HG02840 (cell line): Measurements from ENCODE around the gene RSU1.
"Not testable (repeated sequence)": the region's sequence is repeated elsewhere in the genome, so short reads cannot be mapped to it uniquely, and the experiment has no call there.

ENCODE experiments used
- ATAC-seq: cut with Tn5 transposase; IDR thresholded peaks from one replicate; pipeline ENCODE4 v1.9.1; 2021; ENCODE audit warnings: mild to moderate bottlenecking, moderate library complexity, moderate number of reproducible peaks; ENCODE audit not compliant: unreplicated experiment, low FRiP score

RSU1 gene

GRCh38 chr10:16788778-16789177 is 28.4 kb downstream of the RSU1 start:
- ATAC-seq, result no peak

DNA sequence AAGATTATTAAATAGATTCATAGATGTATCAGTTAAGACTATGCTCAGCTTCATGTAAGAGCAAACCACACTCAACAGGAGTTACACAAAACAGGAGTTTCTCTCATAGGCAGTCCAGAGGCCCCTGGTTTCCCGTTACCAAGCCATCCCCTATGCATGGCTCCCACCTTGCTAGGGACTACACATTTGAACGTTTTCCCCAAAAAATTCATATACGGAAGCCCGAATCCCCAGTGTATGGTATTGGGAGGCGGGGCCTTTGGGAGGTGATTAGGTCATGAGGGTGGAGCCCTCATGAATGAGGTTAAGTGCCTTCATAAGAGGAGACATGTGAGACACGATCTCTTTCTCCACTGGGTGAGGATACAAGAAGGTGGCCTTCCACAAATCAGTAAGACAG is 29.1 kb downstream of the RSU1 start:
- ATAC-seq, result no peak

DNA sequence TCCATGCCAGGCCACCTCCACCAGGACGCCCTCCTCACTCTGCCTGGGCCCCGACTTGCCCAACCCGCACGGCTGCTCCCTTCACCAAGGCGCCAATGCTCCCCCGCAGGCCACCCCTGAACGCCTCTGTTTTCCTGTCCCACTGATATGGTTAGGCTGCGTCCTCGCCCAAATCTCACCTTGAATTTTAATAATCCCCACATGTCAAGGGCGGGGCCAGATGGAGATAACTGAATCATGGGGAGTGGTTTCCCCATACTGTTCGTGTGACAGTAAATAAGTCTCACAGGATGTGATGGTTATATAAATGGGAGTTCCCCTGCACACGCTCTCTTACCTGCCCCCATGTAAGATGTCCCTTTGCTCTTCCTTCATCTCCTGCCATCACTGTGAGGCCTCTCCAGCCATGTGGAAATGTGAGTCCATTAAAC is 29.8 kb downstream of the RSU1 start:
- no peak for ATAC-seq

GRCh38 chr10:16780338-16780880 is 36.8 kb downstream of the RSU1 start:
- ATAC-seq, result no peak

DNA sequence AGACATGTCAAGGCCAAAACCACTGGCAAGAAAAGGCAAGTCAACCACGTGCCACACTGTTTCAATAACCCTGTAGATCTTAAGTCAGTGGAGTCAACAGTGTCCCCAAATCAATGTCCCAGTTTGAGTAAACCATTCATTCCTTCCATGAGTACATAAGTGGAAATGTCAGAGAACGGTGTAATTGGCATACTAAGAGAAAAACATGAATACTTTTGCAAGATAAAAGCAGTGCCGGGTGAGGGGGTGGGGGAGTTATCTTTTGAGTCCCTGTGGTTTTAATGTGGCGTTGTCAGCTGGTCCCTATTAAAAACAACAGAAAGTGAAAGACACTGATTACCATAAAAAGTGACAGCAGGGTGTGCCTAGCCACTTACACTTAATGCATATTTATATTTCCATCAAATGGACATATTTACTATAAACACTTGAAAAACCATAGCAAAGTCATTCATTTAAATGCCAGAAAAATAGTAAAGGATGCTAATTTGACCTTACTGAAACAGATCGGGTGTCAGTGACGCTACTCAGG is 37.8 kb downstream of the RSU1 start:
- ATAC-seq, result no peak

DNA sequence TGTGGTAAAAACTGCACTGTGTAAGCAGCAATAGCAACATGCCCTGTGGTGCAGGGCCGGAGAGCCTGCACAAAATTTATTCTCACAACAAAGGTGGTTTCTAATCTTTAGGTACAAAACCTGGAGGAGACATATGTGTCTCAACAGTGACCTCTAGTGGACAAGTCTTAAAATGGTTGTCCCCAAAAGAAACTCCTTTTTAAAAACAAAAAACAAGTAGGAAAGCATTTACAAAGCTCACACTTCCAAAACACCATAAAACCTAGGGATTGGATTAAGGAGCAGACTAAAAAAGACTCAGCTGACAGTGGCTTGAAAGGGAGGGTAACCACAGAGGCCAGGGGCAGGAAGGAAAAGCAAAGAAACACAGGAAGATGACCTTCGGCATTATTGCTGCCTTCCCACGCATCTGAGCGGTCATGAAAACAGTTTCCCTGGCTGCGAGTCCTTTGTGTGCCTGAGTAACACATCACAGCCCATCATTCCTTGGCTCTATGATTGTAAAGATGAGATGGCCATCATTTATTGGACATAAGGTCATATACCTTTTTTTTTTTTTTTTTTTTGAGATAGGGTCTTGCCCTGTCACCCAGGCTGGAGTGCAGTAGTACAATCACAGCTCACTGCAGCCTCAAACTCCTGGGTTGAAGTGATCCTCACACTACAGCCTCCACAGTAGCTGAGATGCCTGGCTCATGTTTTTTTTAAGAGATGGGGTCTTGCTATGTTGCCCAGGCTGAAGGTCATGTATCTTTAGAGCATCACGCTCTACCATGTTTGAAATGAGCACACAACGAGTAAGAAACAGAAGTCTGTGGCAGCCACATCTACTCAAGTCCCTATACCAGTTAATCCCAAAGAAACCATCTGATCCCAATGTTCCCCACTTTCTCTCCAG is 39.5 kb downstream of the RSU1 start:
- ATAC-seq, result no peak

DNA sequence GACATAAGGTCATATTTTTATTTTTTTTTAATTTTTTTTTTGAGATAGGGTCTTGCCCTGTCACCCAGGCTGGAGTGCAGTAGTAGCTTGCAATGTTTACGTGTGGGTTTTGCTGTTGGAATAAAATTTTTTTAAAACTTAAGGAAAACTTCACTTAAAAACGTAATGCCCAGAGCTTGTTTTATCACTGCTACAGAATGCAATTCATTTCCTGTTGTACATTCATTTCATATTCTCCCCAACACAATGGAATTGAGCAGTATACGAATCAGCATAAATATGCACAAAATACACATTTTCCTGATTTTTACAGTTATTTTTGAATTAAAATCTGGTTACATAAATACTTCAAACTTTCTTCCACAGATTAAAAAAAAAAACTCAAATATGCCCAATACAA is 40.3 kb downstream of the RSU1 start:
- no peak for ATAC-seq

- ATAC-seq, result no peak
These were observed 43.9 kb downstream of the RSU1 start for GRCh38 chr10:16773334-16773733.

DNA sequence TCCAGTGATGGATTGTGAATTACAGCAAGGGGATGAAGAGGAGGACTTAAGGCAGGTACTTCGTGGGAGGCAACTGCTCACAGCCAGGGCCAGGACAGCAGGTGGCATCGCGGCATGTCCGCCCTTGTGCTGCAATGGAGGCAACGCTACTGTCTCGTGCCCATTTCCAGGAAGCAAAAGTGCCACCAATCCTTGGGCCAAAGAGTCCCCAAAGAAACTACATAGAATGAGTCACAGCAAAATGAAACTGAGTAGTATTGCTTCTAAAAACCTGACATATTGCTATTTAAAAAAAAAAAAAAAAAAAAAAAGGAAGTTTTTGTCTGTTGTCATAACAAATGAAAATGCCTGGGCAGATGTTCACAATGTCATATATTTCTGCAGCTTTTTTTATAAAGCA is 46.6 kb downstream of the RSU1 start:
- ATAC-seq, result no peak

GRCh38 chr10:16770141-16770540 is 47.1 kb downstream of the RSU1 start:
- ATAC-seq, result no peak

- ATAC-seq, result no peak
These were observed 47.9 kb downstream of the RSU1 start for GRCh38 chr10:16769331-16769730.

DNA sequence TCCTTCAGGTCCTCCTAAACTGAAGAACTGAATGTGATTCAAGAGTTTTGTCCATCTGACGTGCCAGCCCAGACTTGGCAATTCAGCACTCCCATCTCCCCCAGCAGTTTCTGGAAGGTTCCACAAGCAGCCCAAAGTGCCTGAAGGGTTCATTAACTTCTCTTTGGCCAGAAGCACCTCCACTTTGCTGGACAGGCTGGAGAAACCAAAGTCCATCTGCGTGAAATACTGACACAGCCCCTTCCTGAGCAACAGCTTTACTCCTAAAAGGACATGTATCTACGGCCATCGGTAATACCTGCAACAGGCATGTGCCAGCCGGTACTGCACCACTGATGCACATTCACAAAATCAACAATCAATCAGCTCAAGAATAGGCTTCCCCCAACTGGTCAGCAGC is 48.5 kb downstream of the RSU1 start:
- ATAC-seq, result no peak

DNA sequence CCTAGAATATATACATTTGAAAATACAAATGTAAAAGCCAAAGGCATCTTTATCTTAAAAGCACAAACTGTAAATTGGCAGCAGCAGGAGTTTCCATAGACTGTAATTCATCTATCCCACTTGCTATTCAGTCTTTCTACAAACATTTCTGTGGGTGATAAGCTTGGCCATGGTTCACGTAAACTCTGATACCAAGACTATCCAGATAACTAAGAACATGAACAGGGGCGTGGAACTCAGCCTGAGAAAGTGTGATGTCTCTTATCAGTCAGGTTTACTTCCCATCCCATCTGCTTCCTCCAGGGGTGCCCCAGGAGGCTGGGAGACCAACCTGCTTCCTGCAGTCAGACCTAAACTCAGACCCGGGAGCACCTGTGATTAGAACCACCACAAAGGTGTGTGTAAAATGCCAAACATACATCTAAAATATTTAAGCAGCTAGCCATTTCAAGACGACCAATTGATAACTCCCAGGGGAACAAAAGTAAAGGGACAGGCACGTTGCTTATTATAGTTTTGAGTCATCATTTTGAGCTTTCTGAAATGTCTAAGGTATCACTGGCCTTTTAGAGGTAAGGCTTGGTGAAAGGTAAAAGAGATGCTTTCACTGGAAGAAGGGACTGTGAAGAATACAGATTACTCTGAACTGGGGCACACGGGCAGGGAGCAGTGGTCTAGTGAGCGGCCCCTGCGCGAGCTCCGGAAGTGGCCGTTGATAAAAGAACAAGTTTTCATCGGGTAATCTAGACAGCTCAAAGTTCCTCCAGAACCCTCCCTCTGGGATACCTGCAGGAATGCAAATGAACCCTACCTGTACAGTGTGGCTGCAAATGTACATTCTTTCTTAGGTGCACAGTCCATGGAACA is 51.5 kb downstream of the RSU1 start:
- ATAC-seq, result no peak

GRCh38 chr10:16761300-16761699 is 55.9 kb downstream of the RSU1 start:
- ATAC-seq, result no peak

GRCh38 chr10:16756561-16757221 is 60.5 kb downstream of the RSU1 start:
- ATAC-seq, result no peak

DNA sequence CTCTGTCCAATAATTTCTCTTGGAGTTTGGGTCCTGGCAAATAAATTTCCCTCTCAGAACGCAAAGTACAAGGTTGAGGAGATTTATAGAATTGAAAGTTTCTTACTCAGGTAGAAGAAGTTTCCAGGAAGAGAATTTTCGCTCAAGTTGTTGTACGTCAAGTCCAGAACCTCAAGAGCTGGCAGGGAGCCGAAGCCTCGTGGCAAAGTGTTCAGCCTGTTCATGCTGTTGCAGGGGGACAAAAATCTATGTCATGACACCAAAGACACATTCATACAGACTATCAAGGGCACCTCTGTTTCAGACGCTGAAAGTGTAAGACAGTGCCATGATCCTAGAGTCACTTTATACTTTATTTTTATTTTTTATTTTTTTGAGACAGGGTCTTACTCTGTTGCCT is 62.5 kb downstream of the RSU1 start:
- ATAC-seq, result no peak

GRCh38 chr10:16752849-16753248 is 64.4 kb downstream of the RSU1 start:
- not testable (repeated sequence) for ATAC-seq

DNA sequence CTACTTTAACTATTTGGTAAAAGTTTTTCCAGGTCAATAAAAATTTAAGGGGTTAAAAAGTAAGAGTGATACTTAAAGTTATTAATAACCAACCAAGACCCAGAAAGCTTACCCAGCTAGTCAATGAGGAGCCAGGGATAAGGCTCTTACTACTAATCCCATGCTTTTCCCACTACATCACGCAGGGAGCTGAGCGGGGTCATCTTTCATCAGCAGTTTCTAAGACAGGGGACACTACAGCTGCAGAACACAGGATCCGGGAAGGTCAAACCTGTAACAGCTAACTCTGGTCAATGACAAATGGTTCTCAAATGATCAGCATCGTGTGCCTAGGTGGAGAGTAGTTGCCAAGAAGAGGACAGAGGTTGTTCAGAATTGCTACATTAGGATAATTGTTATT is 65.1 kb downstream of the RSU1 start:
- ATAC-seq, result no peak

- ATAC-seq, result no peak
These were observed 66.0 kb downstream of the RSU1 start for GRCh38 chr10:16751244-16751643.

DNA sequence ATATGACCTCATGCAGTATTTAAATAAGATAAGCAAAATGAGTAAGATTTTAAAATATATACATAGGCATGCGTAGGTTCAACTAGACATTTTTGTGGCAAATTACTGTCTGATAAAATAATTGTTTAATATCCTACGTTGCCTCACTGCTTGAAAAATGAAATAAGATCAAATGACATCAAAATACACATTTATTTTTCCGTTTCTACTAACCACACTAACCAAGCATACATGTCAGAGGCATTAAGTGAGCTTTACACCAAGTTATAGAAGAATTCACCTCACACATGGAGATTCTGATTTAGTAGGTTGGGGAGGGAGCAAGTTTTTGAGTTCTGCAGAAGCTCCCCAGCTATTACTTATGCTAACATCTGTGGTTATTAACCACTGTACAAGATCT is 66.8 kb downstream of the RSU1 start:
- no peak for ATAC-seq
